HPDE6-E6E7 (cell line): ENCODE results near the gene SORCS2.

ENCODE experiments used
- DNase-seq: peaks from one replicate; pipeline ENCODE4 v3.0.0; 2011; ENCODE audit warnings: missing footprints; ENCODE audit errors: extremely low spot score

The SORCS2 gene

GRCh38 chr4:7303561-7303960, 111.2 kb downstream of the SORCS2 start:
- DNase-seq = no peak

GRCh38 chr4:7304436-7304835, 112.1 kb downstream of the SORCS2 start:
- no peak for DNase-seq

GRCh38 chr4:7306021-7306965, 114.0 kb downstream of the SORCS2 start:
- DNase-seq = no peak

GRCh38 chr4:7306986-7307385, 114.6 kb downstream of the SORCS2 start:
- no peak for DNase-seq

GRCh38 chr4:7307394-7308099, 115.2 kb downstream of the SORCS2 start:
- DNase-seq = no peak

GRCh38 chr4:7309181-7309580, 116.8 kb downstream of the SORCS2 start:
- no peak for DNase-seq

GRCh38 chr4:7309636-7310390, 117.5 kb downstream of the SORCS2 start:
- no peak for DNase-seq

- DNase-seq = no peak
These were observed 118.1 kb downstream of the SORCS2 start for GRCh38 chr4:7310451-7310850.

GRCh38 chr4:7311205-7311604, 118.9 kb downstream of the SORCS2 start:
- DNase-seq = no peak

GRCh38 chr4:7312691-7313090, 120.4 kb downstream of the SORCS2 start:
- no peak for DNase-seq

- no peak for DNase-seq
These were observed 121.0 kb downstream of the SORCS2 start for GRCh38 chr4:7313347-7313811.

- DNase-seq = no peak
These were observed 121.7 kb downstream of the SORCS2 start for GRCh38 chr4:7313991-7314390.

GRCh38 chr4:7315286-7315685, 122.9 kb downstream of the SORCS2 start:
- no peak for DNase-seq

GRCh38 chr4:7315935-7316334, 123.6 kb downstream of the SORCS2 start:
- DNase-seq = no peak

- no peak for DNase-seq
These were observed 126.7 kb downstream of the SORCS2 start for GRCh38 chr4:7319024-7319423.

- DNase-seq = no peak
These were observed 128.0 kb downstream of the SORCS2 start for GRCh38 chr4:7320206-7320797.

GRCh38 chr4:7322166-7322991, 130.0 kb downstream of the SORCS2 start:
- DNase-seq = no peak

GRCh38 chr4:7323461-7323871, 131.1 kb downstream of the SORCS2 start:
- no peak for DNase-seq

- no peak for DNase-seq
These were observed 131.7 kb downstream of the SORCS2 start for GRCh38 chr4:7323872-7324650.

- no peak for DNase-seq
These were observed 132.3 kb downstream of the SORCS2 start for GRCh38 chr4:7324651-7325121.
